Measurements from ENCODE around the gene NT5DC1. TPM values are rescaled to one million over a fixed set of nuclear protein-coding genes. Genes with fewer than 3 reads are reported as not detected.

Gene NT5DC1
- total and polyA plus RNA-seq, 12 donors: 13.7 to 90.9 (median 36.3) TPM

DNA sequence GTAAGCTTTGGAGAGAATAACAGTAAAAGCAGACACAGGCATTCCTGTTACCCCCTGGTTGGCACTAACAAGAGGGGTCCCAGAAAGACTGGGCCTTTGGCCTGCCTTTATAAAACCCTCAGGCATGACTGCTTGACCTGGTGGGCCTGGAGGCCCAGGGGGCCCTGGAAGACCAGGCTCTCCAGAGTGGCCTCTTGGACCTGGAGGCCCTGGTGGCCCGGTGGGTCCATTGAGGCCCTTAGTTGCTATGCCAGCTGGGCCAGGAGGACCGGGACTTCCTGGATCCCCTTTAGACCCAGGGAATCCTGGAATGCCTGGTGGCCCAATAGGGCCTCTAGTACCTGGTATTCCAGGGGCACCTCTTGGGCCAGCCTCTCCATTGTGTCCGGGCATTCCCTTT, 19.8 kb downstream of the NT5DC1 start:
- Histone ChIP-seq H3K9me3 (replicated peaks in 1 of 3) (no peaks in the 10 kb centered on the region), H3K4me1 (replicated peaks in 1 of 2) (no peaks in the 10 kb centered on the region), H3K27me3 (no peaks in the 10 kb centered on the region), H3K4me3 (no peak overlapping the region), H3K36me3 (replicated peaks in 1 of 2) (peaks cover 0 to 13% of the 10 kb centered on the region in 2 donors), H3K27ac (no peak overlapping the region)
- intact Hi-C loops (cut with DNase I): no loop called here
- DNase-seq: no peak
- WGBS, 4 donors: 95 to 100% (median 97%) methylated on average over 3 of the region's 3 CpGs; no CpG with 5 or more reads in 1 of the 4 donors
- TF ChIP-seq, protein P1, sequence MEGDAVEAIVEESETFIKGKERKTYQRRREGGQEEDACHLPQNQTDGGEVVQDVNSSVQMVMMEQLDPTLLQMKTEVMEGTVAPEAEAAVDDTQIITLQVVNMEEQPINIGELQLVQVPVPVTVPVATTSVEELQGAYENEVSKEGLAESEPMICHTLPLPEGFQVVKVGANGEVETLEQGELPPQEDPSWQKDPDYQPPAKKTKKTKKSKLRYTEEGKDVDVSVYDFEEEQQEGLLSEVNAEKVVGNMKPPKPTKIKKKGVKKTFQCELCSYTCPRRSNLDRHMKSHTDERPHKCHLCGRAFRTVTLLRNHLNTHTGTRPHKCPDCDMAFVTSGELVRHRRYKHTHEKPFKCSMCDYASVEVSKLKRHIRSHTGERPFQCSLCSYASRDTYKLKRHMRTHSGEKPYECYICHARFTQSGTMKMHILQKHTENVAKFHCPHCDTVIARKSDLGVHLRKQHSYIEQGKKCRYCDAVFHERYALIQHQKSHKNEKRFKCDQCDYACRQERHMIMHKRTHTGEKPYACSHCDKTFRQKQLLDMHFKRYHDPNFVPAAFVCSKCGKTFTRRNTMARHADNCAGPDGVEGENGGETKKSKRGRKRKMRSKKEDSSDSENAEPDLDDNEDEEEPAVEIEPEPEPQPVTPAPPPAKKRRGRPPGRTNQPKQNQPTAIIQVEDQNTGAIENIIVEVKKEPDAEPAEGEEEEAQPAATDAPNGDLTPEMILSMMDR (IDR thresholded peaks at IDR 0.05): no peak
- TF ChIP-seq POLR2A (IDR thresholded peaks at IDR 0.05): no peak

DNA sequence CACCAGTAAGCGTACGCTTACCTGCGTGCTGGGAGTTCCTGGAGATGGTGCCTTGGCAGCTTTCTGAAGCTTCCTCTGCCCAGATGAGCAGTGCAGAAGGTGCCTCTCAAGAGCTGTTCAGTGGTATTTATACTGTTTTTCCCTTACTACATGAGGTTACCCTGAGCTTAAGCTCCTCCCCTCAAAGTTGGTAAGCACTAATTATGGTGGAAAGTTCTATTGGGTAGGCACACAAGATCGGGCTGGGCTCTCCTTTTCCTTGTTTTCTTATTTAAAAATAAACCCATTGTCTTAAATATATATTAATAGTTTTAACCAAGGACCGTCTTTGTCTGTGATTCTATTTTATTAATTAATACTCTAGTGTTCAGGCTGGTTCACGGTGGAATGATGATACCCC, 25.4 kb downstream of the NT5DC1 start, which contains the start of gene COL10A1:
Gene COL10A1, minus strand, starts transcription at position 101 of the 400 bp plus-strand sequence. CDS start 640 bp downstream, outside the sequence.
- WGBS, 4 donors: 94 to 96% (median 95%) methylated on average over 6 of the region's 6 CpGs
- Histone ChIP-seq H3K4me1 (replicated peaks in 1 of 2) (no peaks in the 10 kb centered on the region), H3K36me3 (replicated peaks in 1 of 2) (peaks cover 0 to 3% of the 10 kb centered on the region in 2 donors), H3K9me3 (replicated peaks in 1 of 3) (no peaks in the 10 kb centered on the region), H3K4me3 (no peak within 1 kb of the TSS), H3K27ac (no peak within 1 kb of the TSS), H3K27me3 (no peaks in the 10 kb centered on the region)
- TF ChIP-seq, protein P1 (IDR thresholded peaks at IDR 0.05): no peak
- no peak for TF ChIP-seq POLR2A (IDR thresholded peaks at IDR 0.05)
- intact Hi-C loops (cut with DNase I): no loop called here
- DNase-seq: no peak

DNA sequence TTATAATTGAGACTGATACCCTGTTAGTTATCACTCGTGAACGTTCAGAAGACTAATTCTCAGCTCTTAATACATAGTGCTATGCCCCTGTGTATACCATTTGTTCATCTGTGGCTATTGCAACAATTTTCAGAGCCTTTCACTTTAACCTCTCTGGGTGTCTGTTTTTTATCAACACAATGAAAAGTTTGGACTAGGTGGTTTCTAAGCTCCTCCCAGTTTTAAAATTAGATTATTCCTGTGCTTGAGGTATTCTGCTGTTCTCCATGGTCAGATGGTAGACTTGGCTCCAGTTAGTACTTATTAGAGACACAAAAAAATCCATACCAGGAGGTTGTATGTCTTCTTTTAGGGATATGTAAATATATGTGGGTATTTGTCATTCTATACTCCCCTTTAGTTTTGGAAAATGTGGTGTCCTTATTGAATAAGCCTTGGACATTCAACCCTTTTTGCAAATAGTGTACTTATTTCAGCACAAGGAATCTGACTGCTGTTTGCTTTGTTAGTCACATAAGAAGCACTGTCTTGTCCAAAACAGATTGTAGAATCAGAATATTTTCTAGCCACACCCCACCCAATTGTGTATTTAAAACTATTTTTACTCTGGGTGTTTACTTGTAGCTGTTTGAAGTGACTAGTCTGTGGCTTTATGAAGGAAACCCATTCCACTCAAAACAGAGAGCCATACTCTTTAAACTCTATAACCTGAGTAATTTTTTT, 27.3 kb downstream of the NT5DC1 start:
- H3K27ac ChIP-seq: no peak overlapping the region

DNA sequence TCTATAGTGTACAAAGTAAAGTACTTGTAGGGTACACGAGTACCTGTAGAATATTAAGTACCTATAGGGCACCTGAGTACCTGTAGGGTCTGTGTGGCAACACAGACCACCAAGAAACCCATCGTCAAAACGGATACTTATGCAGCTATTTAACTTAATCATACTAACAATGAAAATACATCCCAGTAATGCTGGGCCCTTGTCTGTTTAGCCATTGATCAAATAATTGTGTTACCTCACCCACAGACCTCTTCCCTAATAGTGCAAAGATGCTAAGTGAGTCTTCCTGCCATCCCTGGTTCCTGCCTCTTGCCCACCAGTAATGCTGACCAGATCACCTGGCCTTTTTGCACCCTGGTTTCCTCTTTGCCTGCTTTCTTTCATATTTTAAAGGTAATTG, 32.8 kb downstream of the NT5DC1 start:
- H3K27ac ChIP-seq: no peak overlapping the region

More for the DNA sequence above, 27.3 kb downstream of the NT5DC1 start:
- peaks cover 0 to 3% of the 10 kb centered on the region in 2 donors for H3K36me3 ChIP-seq (replicated peaks in 1 of 2)
- no peak for TF ChIP-seq POLR2A (IDR thresholded peaks at IDR 0.05)
- TF ChIP-seq, protein P1 (IDR thresholded peaks at IDR 0.05): no peak
- H3K4me3 ChIP-seq: no peak overlapping the region
- H3K9me3 ChIP-seq (replicated peaks in 1 of 3): no peaks in the 10 kb centered on the region
- intact Hi-C loops (cut with DNase I): no loop called here
- no peaks in the 10 kb centered on the region for H3K27me3 ChIP-seq
- no peak for DNase-seq
- H3K4me1 ChIP-seq (replicated peaks in 1 of 2): no peaks in the 10 kb centered on the region
- 85 to 88% (median 86%) methylated on average over 2 of the region's 2 CpGs for WGBS, 4 donors

More for the DNA sequence above, 32.8 kb downstream of the NT5DC1 start:
- H3K4me1 ChIP-seq (replicated peaks in 1 of 2): peaks cover 7 to 10% of the 10 kb centered on the region in 2 donors
- TF ChIP-seq, protein P1 (IDR thresholded peaks at IDR 0.05): no peak
- no peak for TF ChIP-seq POLR2A (IDR thresholded peaks at IDR 0.05)
- H3K4me3 ChIP-seq: no peak overlapping the region
- no peaks in the 10 kb centered on the region for H3K9me3 ChIP-seq (replicated peaks in 1 of 3)
- H3K27me3 ChIP-seq: no peaks in the 10 kb centered on the region
- intact Hi-C loops (cut with DNase I): no loop called here
- no peaks in the 10 kb centered on the region for H3K36me3 ChIP-seq (replicated peaks in 1 of 2)
- no peak for DNase-seq
- 84 to 88% (median 87%) methylated on average over 3 of the region's 3 CpGs for WGBS, 4 donors

Data from adrenal gland (tissue), 12 donors.